Stimulated activated CD4-positive, alpha-beta T cell treated with anti-CD3 and anti-CD28 coated beads, Interleukin-15, amount 100 ng/mL, for 48 hours (primary cell): ENCODE results near the gene C19orf67.

Source experiments
- DNase-seq, 2 donors: peaks; one replicate each; pipeline ENCODE4 v3.0.0-alpha.2; 2020; ENCODE audit warnings: low read depth in 2 of 2

Gene C19orf67

GRCh38 chr19:14085309-14085995 lies at the start of gene C19orf67:
Gene C19orf67 (minus strand): TSS chr19:14085783. CDS start chr19:14085627, 156 bp downstream.
- DNase-seq = no peak

- DNase-seq = no peak
These were observed 49.8 kb upstream of the C19orf67 start for GRCh38 chr19:14135355-14135754.

GRCh38 chr19:14127929-14128509 lies 42.4 kb upstream of the C19orf67 start:
- DNase-seq = no peak

GRCh38 chr19:14127176-14127575 lies 41.6 kb upstream of the C19orf67 start:
- DNase-seq = no peak

GRCh38 chr19:14122924-14123323 lies 37.3 kb upstream of the C19orf67 start:
- no peak for DNase-seq

- DNase-seq = no peak
These were observed 34.9 kb upstream of the C19orf67 start for GRCh38 chr19:14120497-14120780.

GRCh38 chr19:14119644-14120496 lies 34.3 kb upstream of the C19orf67 start:
- no peak for DNase-seq

- DNase-seq = no peak
These were observed 33.6 kb upstream of the C19orf67 start for GRCh38 chr19:14119146-14119545.

- no peak for DNase-seq
These were observed 32.8 kb upstream of the C19orf67 start for GRCh38 chr19:14118165-14119051.

GRCh38 chr19:14117668-14118164 lies 32.1 kb upstream of the C19orf67 start, which contains the start of gene PRKACA:
Gene PRKACA (minus strand): TSS chr19:14117762. CDS start chr19:14117547, 215 bp downstream.
- DNase-seq = peak; percentile 96 to 98

- no peak for DNase-seq
These were observed 31.5 kb upstream of the C19orf67 start for GRCh38 chr19:14116918-14117578.

GRCh38 chr19:14116525-14116917 lies 30.9 kb upstream of the C19orf67 start:
- no peak for DNase-seq

GRCh38 chr19:14115756-14116155 lies 30.2 kb upstream of the C19orf67 start:
- no peak for DNase-seq

- DNase-seq = peak; percentile 32 to 49
These were observed 29.3 kb upstream of the C19orf67 start for GRCh38 chr19:14114854-14115253.

GRCh38 chr19:14114439-14114838 lies 28.9 kb upstream of the C19orf67 start:
- DNase-seq = no peak

GRCh38 chr19:14113762-14114414 lies 28.3 kb upstream of the C19orf67 start:
- DNase-seq = peak; percentile 49 to 54

- DNase-seq = no peak
These were observed 27.3 kb upstream of the C19orf67 start for GRCh38 chr19:14112809-14113385.

- no peak for DNase-seq
These were observed 26.6 kb upstream of the C19orf67 start for GRCh38 chr19:14112051-14112808.

GRCh38 chr19:14111486-14111885 lies 25.9 kb upstream of the C19orf67 start:
- no peak for DNase-seq
